Measurements from ENCODE around the gene OPA1.

GRCh38 chr3:193673845-193674244, 80.8 kb downstream of the OPA1 start:
- TF ChIP-seq CTCF (conservative IDR thresholded peaks at IDR 0.05; ENCODE audit: low read length) (no peak), EZH2phosphoT487 (IDR thresholded peaks at IDR 0.05; ENCODE audit: borderline replicate concordance, low read depth, low read length) (no peak)
